ENCODE measurements around the gene SENP6.
"Not testable (repeated sequence)": the region's sequence is repeated elsewhere in the genome, so short reads cannot be mapped to it uniquely, and the experiment has no call there.

Gene SENP6

DNA sequence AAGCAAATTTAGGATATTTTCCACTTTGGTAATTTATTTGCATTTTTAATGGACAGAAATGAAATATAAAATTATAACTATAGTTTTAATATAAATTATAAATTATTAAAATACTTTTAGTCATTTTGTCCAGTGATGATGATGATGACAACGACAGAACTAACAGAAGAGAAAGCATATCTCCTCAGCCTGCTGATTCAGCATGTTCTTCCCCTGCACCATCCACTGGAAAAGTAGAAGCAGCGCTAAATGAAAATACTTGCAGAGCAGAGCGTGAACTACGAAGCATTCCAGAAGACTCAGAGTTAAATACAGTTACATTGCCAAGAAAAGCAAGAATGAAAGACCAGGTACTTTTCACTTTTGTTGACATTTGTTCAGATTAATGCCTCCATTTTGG lies 64.9 kb downstream of the SENP6 start:
- DNase-seq: no peak

DNA sequence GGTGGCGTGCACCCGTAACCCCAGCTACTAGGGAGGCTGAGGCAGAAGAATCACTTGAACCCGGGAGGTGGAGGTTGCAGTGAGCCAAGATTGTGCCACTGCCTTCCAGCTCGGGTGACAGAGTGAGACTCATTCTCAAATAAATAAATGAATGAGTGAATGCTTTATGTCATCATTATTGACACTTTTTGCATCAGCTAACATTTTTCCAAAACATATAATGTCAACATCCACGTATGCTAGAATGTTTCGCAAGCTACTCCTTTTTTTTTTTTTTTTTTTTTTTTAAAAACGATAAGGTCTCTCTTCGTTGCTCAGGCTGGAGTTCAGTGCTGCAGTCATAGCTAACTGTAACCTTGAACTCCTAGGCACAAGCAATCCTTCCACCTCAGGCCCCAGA lies 72.2 kb downstream of the SENP6 start:
- no peak for DNase-seq

DNA sequence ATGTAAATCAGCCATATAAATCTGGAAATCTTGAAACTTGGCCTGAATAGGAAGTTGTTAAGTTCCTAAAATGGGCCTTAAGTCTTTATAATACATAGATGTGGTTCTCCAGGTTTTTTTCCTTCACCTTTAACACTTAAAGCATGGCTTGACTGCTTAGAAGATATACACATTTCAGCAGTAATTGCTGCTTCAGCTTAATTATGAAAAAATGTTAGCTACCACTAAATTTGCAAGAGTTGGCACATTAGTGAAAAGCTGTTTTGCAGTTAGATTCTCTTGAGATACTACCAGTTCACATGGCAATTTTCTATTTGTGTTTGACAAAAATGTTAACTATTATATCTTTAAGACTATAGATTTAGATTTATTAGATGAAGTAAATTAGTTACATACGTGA lies 74.7 kb downstream of the SENP6 start:
- DNase-seq: no peak

DNA sequence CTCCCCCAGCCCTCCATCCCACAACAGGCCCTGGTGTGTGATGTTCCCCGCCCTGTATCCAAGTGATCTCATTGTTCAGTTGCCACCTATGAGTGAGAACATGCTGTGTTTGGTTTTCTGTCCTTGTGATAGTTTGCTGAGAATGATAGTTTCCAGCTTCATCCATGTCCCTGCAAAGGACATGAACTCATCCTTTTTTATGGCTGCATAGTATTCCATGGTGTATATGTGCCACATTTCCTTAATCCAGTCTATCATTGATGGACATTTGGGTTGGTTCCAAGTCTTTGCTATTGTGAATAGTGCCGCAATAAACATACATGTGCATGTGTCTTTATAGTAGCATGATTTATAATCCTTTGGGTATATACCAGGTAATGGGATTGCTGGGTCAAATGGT lies 80.9 kb downstream of the SENP6 start:
- DNase-seq: not testable (repeated sequence)

DNA sequence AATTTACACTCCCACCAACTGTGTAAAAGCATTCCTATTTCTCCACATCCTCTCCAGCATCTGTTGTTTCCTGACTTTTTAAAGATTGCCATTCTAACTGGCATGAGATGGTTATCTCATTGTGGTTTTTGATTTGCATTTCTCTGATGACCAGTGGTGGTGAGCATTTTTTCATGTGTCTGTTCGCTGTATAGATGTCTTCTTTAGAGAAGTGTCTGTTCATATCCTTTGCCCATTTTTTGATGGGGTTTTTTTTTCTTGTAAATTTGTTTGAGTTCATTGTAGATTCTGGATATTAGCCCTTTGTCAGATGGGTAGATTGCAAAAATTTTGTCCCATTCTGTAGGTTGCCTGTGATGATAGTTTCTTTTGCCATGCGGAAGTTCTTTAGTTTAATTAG lies 81.3 kb downstream of the SENP6 start:
- DNase-seq: not testable (repeated sequence)

DNA sequence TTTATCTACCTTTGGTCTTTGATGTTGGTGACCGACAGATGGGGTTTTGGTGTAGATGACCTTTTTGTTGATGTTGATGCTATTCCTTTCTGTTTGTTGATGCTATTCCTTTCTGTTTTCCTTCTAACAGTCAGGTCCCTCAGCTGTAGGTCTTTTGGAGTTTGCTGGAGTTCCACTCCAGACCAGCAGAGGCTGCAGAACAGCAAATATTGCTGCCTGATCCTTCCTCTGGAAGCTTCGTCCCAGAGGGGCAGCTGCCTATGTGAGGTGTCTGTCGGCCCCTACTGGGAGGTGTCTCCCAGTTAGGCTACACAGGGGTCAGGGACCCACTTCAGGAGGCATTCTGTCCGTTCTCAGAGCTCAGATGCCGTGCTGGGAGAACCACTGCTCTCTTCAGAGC lies 85.9 kb downstream of the SENP6 start:
- not testable (repeated sequence) for DNase-seq

DNA sequence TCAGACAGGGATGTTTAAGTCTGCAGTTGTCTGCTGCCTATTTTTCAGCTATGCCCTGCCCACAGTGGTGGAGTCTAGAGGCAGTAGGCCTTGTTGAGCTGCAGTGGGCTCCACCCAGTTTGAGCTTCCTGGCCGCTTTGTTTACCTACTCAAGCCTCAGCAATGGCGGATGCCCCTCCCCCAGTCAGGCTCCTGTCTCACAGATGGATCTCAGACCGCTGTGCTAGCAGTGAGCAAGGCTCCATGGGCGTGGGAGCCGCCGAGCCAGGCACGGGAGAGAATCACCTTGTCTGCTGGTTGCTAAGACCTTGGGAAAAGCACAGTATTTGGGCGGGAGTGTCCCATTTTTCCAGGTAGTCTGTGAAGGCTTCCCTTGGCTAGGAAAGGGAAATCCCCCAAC lies 86.3 kb downstream of the SENP6 start:
- not testable (repeated sequence) for DNase-seq

DNA sequence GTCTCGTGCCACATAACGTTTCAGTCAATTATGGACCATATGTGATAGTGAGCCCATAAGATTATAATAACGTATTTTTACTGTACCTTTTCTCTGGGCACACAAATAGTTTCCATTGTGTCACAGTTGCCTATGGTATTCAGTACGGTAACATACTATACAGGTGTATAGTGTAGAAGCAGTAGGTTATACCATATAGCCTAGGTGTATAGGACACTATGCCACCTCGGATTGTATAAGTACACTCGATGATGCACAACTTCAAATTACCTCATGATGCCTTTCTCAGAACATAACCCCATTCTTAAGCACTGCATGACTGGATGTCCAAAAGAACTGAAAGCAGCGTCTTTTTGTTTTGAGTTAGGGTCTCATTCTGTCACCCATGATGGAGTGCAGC lies 87.9 kb downstream of the SENP6 start:
- no peak for DNase-seq

DNA sequence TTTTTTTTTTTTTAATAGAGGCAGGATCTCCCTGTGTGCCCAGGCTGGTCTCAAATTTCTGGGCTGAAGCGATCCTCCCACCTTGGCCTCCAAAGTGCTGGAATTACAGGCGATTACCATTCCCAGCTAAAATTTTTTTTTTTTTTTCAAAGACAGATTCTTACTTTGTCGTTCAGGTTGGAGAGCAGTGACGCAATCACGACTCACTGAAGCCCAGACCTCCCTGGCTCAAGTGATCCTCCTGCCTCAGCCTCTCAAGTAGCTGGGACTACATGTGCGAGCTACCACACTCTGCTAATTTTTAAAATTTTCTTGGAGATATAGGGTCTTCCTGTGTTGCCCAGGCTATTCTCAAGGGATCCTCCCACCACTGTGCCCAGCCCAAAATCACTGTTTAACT lies 89.3 kb downstream of the SENP6 start:
- no peak for DNase-seq

DNA sequence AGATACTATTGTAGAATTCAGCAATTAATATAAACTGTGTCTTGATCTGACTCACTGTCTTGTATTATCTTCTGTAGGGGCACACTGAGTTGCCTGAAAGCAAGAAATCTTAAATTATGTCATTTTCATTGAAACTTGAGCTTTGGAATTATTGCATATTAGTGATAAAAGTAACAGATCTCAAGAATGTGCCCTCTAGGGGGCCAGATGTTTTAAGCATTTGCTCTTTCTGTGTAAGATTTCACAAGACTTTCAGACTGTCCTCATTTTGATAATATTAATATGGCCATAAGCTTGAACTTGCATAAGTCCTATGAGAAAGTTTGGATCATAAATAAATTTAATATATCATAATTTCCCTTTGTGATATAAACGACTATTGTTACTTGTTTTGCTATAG lies 91.9 kb downstream of the SENP6 start:
- no peak for DNase-seq

DNA sequence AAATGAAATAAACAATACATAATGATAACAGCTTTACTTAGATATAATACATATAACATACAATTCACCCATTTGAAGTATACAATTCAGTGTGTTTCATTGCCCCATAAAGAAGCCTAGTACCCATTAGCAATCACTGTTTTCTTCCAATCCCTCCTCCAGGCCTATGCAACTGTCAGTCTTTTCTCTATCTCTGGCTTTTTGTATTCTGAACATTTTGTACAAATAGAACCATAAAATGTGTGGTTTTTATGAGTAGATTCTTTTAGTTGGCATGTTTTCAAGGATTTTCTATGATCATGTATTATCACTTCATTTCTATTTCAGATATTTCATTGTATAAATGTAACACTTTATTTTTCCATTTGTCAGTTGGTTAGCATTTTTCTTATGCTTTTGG lies 92.7 kb downstream of the SENP6 start:
- DNase-seq: no peak

DNA sequence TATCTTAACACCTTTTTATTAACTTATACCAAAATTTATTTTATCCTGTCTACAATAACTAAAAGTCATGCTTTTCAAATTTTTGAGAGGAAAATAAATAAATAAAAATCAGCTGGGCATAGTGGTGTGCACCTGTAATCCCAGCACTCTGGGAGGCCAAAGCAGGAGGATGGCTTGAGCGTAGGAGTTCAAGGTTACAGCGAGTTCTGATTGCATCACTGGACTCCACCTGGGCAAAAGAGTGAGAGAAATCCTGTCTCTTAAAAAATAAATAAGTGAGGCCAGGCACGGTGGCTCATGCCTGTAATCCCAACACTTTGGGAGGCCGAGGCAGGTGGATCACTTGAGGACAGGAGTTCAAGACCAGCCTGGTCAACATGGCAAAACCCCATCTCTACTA lies 106.7 kb downstream of the SENP6 start:
- DNase-seq: not testable (repeated sequence)

DNA sequence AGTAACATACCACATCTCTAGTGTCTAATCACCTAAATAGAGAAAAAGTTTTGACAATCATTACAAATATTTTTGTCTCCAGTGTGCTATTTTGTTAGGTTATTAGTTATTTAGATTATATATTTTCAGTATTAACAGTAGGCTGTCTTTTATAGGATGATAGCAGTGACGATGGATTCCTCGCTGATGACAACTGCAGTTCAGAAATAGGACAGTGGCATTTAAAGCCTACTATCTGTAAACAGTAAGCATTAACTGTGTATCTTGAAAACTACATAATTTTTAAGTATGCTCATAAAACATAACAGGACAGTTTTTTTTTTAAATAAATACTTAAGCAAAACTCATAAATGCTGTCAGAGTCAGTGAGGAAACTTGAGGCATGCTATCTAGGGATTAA lies 109.5 kb downstream of the SENP6 start:
- DNase-seq: no peak

DNA sequence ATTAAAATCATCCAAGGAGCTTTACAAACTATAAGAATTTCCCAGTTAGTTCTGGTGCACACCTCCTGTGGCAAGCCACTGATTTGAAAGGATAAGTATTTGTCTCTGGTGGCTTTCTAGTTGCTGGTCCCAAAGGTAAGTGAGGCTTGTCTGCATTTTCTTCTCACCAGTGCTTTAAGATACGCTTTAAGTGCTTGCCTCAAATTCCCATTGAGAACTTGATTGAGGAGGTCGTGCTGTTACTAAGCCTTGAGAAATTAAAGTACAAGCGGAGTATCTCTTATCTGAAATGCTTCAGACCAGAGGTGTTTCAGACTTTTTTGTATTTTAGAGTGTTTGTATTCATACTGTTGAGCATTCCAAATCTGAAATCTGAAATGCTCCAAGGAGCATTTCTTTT lies 117.5 kb downstream of the SENP6 start:
- DNase-seq: no peak

DNA sequence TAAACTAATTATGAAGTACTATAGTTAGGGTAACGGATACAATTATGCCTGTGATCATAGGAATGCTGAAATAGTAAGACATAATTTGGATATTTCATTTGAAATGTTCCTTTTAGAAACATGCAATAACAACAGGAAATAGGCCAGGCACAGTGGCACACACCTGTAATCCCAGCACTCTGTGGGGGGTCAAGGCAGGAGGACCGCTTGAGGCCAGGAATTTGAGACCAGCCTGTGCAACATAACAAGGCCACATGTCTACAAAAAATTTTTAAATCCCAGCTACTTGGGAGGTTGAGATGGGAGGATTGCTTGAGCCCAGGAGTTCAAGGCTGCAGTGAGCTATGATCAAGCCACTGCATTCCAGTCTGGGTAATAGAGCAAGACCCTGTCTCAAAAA lies 121.7 kb downstream of the SENP6 start:
- no peak for DNase-seq

DNA sequence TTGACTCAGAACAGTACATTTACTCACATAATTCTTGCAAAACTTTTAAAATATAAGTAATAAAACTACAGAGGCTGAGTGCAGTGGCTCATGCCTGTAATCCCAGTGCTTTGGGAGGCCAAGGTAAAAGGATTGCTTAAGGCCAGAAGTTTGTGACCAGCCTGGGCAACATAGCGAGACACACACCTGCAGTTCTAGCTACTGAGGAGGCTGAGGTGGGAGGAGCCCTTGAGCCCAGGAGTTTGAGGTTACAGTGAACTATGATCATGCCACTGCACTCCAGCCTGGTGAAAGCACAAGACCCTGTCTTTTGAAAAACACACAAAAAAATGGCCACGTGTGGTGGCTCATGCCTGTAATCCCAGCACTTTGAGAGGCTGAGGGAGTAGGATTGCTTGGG lies 125.5 kb downstream of the SENP6 start:
- DNase-seq: no peak

DNA sequence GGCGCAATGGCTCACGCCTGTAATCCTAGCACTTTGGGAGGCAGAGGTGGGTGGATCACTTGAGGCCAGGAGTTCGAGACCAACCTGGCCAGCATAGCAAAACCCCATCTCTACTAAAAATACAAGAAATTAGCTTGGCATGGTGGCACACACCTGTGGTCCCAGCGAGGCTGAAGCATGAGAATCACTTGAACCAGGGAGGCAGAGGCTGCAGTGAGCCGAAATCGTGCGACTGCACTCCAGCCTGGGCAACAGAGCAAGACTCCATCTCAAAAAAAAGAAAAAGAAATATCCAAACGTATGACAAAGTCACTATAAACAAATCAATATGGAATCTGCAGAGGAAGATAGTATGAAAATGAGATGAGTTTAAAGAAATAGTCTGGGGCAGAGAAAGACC lies 129.3 kb downstream of the SENP6 start:
- not testable (repeated sequence) for DNase-seq

DNA sequence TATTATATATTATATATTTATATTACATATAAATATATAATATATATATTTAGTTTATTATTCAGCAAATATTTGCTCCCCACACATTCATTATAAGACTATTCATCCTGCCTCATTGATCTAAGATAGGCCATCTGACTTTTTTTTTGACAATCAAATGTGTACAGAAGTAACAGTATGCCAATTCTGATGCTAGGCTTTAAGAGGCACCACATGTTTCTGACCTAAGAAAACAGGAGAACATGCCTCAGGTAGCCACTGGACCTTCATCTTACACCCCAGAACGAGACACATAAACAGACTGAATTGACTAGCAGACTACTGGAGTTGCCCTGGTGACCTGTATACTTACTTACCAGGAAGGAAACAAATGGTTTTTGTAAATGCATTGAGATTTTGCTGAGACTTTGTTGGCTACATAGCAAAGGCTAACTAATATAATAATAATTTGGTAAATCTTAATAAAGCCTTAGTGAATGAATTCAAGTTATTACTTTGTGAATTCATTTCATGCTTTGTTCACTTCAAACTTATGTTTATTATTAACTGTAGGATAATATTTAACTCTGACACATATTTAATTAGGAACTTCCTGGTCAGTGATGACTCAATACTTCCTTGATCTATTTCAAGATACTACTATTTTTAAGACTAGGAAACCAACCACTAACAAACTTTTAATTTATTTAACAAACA lies 134.0 kb downstream of the SENP6 start:
- no peak for DNase-seq

DNA sequence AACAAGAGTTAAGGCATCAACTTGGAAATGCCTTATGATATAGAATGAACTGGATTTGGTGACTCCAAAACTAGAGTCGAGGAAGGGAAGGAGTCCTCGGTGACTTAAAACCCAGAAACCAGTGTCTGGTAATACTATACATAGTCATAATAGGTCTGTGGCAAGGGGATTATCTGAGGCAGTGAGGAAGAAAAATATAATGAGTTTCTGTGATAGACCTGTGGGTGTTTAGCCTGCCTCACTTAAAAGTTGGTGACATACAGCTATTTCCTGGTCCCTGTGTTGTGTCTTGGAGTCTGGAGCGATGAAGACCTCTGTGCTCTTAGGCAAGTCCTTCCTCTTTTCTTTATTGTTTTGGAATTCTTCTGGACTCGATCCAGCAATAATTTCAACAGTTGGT lies 142.3 kb downstream of the SENP6 start:
- no peak for DNase-seq

DNA sequence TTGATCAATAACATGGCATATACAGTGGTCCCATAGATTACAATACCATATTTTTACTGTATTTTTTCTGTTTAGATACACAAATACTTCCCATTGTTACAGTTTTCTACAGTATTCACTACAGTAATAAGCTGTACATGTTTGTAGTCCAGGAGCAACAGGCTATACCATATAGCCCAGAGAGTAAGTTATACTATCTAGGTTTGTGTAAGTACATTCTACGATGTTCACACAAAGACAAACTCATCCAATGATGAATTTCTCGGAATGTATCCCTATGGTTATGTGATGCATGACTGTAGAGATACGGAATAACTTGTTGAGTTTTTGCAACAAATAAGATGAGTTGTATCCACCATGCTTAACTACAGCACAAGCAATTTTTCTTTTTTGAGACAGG lies 143.7 kb downstream of the SENP6 start:
- no peak for DNase-seq

DNA sequence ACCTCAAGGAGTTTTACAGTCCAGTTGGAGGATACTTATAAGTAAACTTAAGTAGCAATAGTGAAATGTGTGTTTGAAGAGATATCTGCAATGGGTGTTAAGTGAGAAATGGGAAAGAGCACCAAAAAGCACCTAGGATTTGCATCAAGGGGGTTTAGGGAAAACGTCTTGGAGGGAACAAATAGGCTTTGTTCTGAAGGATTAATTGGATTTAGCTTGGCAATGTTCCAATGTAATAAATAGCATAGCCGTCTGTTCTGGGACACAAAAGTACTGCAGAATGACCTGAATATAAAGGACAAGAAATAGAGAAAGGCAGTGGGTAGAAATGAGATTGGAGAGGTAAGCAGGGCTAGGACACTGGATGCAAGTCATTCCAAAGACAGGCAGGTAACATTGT lies 144.5 kb downstream of the SENP6 start:
- DNase-seq: no peak

DNA sequence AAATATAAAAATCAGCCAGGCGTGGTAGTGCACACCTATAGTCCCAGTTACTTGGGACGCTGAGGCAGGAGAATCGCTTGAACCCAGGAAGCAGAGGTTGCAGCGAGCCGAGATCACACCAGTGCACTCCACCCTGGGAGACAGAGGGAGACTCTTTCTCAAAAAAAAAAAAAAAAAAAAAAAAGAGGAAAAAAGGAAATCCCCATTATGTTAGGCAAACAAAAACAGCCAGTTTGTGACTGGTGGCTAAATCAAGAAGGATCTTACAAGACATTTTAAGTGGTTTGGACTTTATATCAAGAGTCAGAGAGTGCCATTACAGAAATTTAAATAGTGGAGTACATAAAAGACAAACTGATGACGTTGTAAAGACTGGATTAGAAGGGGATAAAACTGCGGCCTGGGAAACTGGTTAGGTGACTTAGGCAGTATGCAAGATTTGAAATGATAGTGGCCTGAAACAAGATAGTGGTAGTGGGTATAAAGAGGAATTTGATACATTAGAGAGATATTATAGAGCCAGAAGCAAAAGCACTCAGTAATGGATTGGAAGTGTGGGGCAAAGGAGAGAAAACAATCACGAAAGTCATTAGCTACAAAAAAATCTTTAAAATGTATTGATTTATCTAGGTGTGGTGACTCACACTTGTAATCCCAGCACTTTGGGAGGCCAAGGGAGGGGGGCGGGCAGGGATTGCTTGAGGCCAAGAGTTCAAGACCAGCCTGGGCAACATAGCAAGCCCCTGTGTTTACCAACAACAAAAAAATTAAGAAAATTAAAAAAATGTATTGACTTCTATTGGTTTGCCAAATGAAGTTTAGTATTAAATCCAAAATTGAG lies 145.7 kb downstream of the SENP6 start:
- DNase-seq: no peak

DNA sequence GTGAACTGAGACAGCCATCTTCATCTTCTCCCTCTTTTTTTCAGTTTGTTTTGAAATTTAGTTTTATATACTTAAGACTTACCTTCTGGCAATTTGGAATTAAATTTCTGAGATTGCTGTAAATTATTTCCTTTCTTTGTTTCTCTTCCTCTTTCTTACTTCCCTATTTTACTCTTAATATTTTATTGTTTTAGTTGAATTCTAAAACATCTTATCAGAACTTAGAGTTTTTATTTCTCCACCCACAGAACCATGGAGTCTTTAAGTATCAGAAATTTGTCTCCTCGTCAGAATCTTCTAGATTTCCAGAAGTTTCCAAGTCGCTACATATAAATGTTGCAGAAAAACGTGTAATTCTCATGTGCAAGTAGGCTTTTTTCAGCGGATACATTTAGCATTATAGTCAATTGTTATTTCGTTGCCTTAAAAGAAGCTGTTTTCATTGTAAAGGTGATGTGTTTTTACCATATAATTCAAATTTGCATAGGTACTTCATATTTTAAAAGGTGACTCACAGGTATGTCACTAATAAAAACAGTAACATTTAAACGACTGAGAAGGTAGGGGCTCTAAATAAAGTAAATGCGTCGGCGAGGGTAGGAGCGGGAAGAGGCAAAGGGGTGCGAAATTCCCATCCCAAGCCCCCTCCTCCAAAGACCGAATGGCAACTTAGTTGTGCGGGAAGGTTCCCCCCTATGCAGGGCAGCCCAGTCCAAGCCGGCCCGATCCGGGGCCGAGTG lies 146.5 kb downstream of the SENP6 start:
- no peak for DNase-seq
